ENCODE measurements around the gene GSX2.
"Not testable (repeated sequence)": the region's sequence is repeated elsewhere in the genome, so short reads cannot be mapped to it uniquely, and the experiment has no call there.

GSX2 gene

GRCh38 chr4:54110019-54110416 is 10.1 kb downstream of the GSX2 start:
- TF ChIP-seq CTCF (IDR thresholded peaks at IDR 0.05; ENCODE audit: low read depth, low read length, missing control alignments) = no peak
- no peak overlapping the region for H3K4me3 ChIP-seq (ENCODE audit: low read depth, low read length)
- in situ Hi-C loops (cut with HindIII; ENCODE audit: low sequenced_read_pairs) = no loop called here
- no peak for DNase-seq (ENCODE audit: low read depth)

- DNase-seq (ENCODE audit: low read depth); H3K4me3 ChIP-seq (ENCODE audit: low read depth, low read length); in situ Hi-C loops (cut with HindIII; ENCODE audit: low sequenced_read_pairs): not testable (repeated sequence)
Measured at GRCh38 chr4:54113206-54113605, 13.2 kb downstream of the GSX2 start.

- in situ Hi-C loops (cut with HindIII; ENCODE audit: low sequenced_read_pairs); H3K4me3 ChIP-seq (ENCODE audit: low read depth, low read length); DNase-seq (ENCODE audit: low read depth): not testable (repeated sequence)
Measured at GRCh38 chr4:54116246-54116645, 16.3 kb downstream of the GSX2 start.

- DNase-seq (ENCODE audit: low read depth) = no peak
- in situ Hi-C loops (cut with HindIII; ENCODE audit: low sequenced_read_pairs) = no loop called here
- no peak for TF ChIP-seq CTCF (IDR thresholded peaks at IDR 0.05; ENCODE audit: low read depth, low read length, missing control alignments)
Measured at GRCh38 chr4:54118850-54119589, 19.1 kb downstream of the GSX2 start.

GRCh38 chr4:54120518-54120917 is 20.6 kb downstream of the GSX2 start:
- in situ Hi-C loops (cut with HindIII; ENCODE audit: low sequenced_read_pairs) = no loop called here
- H3K4me3 ChIP-seq (ENCODE audit: low read depth, low read length) = no peak overlapping the region
- no peak for TF ChIP-seq CTCF (IDR thresholded peaks at IDR 0.05; ENCODE audit: low read depth, low read length, missing control alignments)
- no peak for DNase-seq (ENCODE audit: low read depth)

More at GRCh38 chr4:54118850-54119589, 19.1 kb downstream of the GSX2 start:
- no peak overlapping the region for H3K4me3 ChIP-seq (ENCODE audit: low read depth, low read length)

- in situ Hi-C loops (cut with HindIII; ENCODE audit: low sequenced_read_pairs) = no loop called here
Measured at GRCh38 chr4:54127660-54128059, 27.7 kb downstream of the GSX2 start.

GRCh38 chr4:54128694-54129093 is 28.7 kb downstream of the GSX2 start:
- H3K4me3 ChIP-seq (ENCODE audit: low read depth, low read length); in situ Hi-C loops (cut with HindIII; ENCODE audit: low sequenced_read_pairs); DNase-seq (ENCODE audit: low read depth): not testable (repeated sequence)

More at GRCh38 chr4:54127660-54128059, 27.7 kb downstream of the GSX2 start:
- no peak for TF ChIP-seq CTCF (IDR thresholded peaks at IDR 0.05; ENCODE audit: low read depth, low read length, missing control alignments)
- no peak overlapping the region for H3K4me3 ChIP-seq (ENCODE audit: low read depth, low read length)
- no peak for DNase-seq (ENCODE audit: low read depth)

- DNase-seq (ENCODE audit: low read depth) = no peak
- no peak overlapping the region for H3K4me3 ChIP-seq (ENCODE audit: low read depth, low read length)
- in situ Hi-C loops (cut with HindIII; ENCODE audit: low sequenced_read_pairs) = no loop called here
- TF ChIP-seq CTCF (IDR thresholded peaks at IDR 0.05; ENCODE audit: low read depth, low read length, missing control alignments) = no peak
Measured at GRCh38 chr4:54139332-54139731, 39.4 kb downstream of the GSX2 start.
